ENCODE data around the gene HIVEP3.

HIVEP3 gene

GRCh38 chr1:41519667-41520066, 399.1 kb downstream of the HIVEP3 start:
- Histone ChIP-seq H3K9me3 (ENCODE audit: control insufficient read depth, low read length) (no peaks in the 10 kb centered on the region), H2AFZ (no peak overlapping the region), H3K36me3 (ENCODE audit: control insufficient read depth, insufficient read depth, low read length) (no peaks in the 10 kb centered on the region), H3K9ac (no peak overlapping the region), H3K4me1 (no peaks in the 10 kb centered on the region), H3K4me3 (ENCODE audit: low read depth, low read length) (no peak overlapping the region), H3K27ac (no peak overlapping the region), H3K79me2 (no peaks in the 10 kb centered on the region), H3K27me3 (ENCODE audit: control insufficient read depth, insufficient read depth, low read length) (no peaks in the 10 kb centered on the region), H3K4me2 (ENCODE audit: low read length) (no peak overlapping the region)
- TF ChIP-seq CTCF (IDR thresholded peaks at IDR 0.05): no peak

- no peak overlapping the region for H3K27ac ChIP-seq
- H3K4me2 ChIP-seq (ENCODE audit: low read length): no peak overlapping the region
- no peaks in the 10 kb centered on the region for H3K36me3 ChIP-seq (ENCODE audit: control insufficient read depth, insufficient read depth, low read length)
- no peak for TF ChIP-seq CTCF (IDR thresholded peaks at IDR 0.05)
- no peaks in the 10 kb centered on the region for H3K79me2 ChIP-seq
- H3K27me3 ChIP-seq (ENCODE audit: control insufficient read depth, insufficient read depth, low read length): no peaks in the 10 kb centered on the region
- no peak overlapping the region for H3K9ac ChIP-seq
- H2AFZ ChIP-seq: no peak overlapping the region
- H3K9me3 ChIP-seq (ENCODE audit: control insufficient read depth, low read length): no peaks in the 10 kb centered on the region
- no peak overlapping the region for H3K4me3 ChIP-seq (ENCODE audit: low read depth, low read length)
- H3K4me1 ChIP-seq: no peaks in the 10 kb centered on the region
Observed at GRCh38 chr1:41518471-41518870, 400.3 kb downstream of the HIVEP3 start.

DNA sequence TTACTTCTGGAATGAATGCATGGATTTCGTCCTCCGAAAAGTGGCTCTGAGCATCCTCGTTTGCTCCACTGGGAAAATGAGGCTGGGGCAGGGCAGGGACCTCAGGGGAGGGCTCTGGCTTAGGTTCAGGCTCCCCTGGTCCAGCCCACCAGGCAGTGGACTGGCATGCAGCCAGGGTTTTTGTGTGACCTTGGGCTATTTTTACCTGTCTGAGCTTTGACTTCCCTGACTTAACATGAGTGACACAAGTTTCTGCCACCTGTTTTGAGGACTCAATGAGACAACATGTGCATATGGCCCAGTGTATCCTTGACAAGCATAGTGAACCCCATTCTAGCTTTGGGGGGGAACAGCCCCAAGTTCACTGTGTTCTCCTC, 401.7 kb downstream of the HIVEP3 start:
- H3K27ac ChIP-seq: no peak overlapping the region

DNA sequence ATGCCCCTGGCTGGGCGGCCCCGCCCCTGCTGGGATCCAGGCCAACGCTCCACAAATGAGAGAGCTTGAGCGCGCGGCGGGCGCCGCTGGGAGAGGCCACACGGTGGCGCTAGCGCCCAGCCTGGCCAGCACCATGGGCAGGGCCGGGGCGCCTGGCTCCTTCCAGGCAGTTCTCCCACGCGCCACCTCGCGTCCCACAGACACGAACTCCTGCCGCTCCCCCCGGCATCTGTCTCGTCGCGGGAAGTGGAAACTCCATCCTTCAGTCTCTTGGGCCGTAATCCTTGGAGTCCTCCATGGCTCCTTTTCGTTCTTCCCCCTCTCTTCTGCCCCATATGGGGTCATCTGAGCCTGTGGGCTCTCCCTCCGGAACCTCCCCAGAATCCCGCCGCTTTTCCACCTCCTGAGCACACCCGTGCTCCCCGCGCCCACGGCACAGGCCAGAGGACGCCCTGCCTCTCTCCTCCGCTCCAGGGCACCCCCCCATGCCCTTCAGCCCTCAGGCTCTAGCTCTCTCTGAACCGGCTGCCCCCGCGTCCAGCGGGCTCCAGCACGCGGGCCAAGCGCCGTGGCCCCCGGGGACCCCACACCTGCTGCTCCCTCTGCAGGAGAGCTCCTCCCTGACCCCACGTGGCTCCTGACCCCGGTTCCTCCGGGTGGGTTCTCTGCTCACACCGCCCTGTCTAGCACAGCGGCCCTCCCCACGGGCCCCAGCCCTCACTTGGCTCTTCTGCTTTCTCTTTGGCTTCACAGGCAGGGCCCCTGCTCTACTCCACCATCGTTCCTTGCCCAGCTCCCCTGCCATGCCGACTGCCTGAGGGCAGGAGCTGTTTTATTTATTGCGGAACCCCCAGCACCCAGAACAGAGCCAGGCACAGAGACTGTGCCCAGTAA, 402.3 kb downstream of the HIVEP3 start:
- Histone ChIP-seq H3K4me2 (ENCODE audit: low read length) (peak overlapping the region; percentile 67), H3K27me3 (ENCODE audit: control insufficient read depth, insufficient read depth, low read length) (no peaks in the 10 kb centered on the region), H3K27ac (no peak overlapping the region), H3K9me3 (ENCODE audit: control insufficient read depth, low read length) (no peaks in the 10 kb centered on the region), H3K36me3 (ENCODE audit: control insufficient read depth, insufficient read depth, low read length) (no peaks in the 10 kb centered on the region), H3K9ac (no peak overlapping the region), H3K4me3 (ENCODE audit: low read depth, low read length) (peak overlapping the region; percentile 34), H3K4me1 (no peaks in the 10 kb centered on the region), H3K79me2 (no peaks in the 10 kb centered on the region), H2AFZ (peak overlapping the region; percentile 80)
- peak; percentile 78 for TF ChIP-seq CTCF (IDR thresholded peaks at IDR 0.05)

More for the DNA sequence above, 401.7 kb downstream of the HIVEP3 start:
- Histone ChIP-seq H3K4me1 (no peaks in the 10 kb centered on the region), H3K9ac (no peak overlapping the region), H3K79me2 (no peaks in the 10 kb centered on the region), H3K36me3 (ENCODE audit: control insufficient read depth, insufficient read depth, low read length) (no peaks in the 10 kb centered on the region), H3K9me3 (ENCODE audit: control insufficient read depth, low read length) (no peaks in the 10 kb centered on the region), H3K4me3 (ENCODE audit: low read depth, low read length) (no peak overlapping the region), H3K27me3 (ENCODE audit: control insufficient read depth, insufficient read depth, low read length) (no peaks in the 10 kb centered on the region), H2AFZ (no peak overlapping the region), H3K4me2 (ENCODE audit: low read length) (no peak overlapping the region)
- no peak for TF ChIP-seq CTCF (IDR thresholded peaks at IDR 0.05)

DNA sequence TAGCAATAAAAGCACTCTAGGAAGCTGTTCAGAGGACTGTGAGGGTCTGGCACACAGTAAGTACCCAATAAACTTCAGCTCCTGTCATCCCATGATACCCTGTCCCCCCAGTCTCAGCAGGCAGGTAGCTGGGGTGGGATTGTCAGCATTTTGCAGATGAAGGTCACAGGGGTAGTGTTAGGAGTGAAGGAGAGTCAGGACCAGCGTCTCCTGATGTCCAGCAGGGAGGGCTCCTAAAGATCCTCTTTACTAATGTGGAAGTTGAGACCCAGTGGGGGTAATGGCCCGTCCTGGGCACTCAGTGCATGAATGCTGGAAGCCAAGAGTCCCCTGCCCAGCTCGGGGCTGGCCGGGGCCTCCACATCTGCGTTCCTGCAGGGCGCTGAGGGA, 402.9 kb downstream of the HIVEP3 start:
- H3K9ac ChIP-seq: no peak overlapping the region
- H3K4me2 ChIP-seq (ENCODE audit: low read length): peak overlapping the region; percentile 17
- H2AFZ ChIP-seq: no peak overlapping the region
- no peak for TF ChIP-seq CTCF (IDR thresholded peaks at IDR 0.05)
- no peaks in the 10 kb centered on the region for H3K9me3 ChIP-seq (ENCODE audit: control insufficient read depth, low read length)
- H3K36me3 ChIP-seq (ENCODE audit: control insufficient read depth, insufficient read depth, low read length): no peaks in the 10 kb centered on the region
- H3K4me3 ChIP-seq (ENCODE audit: low read depth, low read length): peak overlapping the region; percentile 34
- H3K4me1 ChIP-seq: no peaks in the 10 kb centered on the region
- H3K79me2 ChIP-seq: no peaks in the 10 kb centered on the region
- H3K27me3 ChIP-seq (ENCODE audit: control insufficient read depth, insufficient read depth, low read length): no peaks in the 10 kb centered on the region
- H3K27ac ChIP-seq: no peak overlapping the region

Data from parathyroid adenoma (tissue), 2 donors.